NCI-H1930 (cell line): Measurements from ENCODE around the gene USP35.
"Not testable (repeated sequence)": the region's sequence is repeated elsewhere in the genome, so short reads cannot be mapped to it uniquely, and the experiment has no call there.

Source experiments
- DNase-seq, 2 experiments: peaks; one replicate each; lab custom pipeline; 2025; lab: John Stamatoyannopoulos, UW

USP35 gene

DNA sequence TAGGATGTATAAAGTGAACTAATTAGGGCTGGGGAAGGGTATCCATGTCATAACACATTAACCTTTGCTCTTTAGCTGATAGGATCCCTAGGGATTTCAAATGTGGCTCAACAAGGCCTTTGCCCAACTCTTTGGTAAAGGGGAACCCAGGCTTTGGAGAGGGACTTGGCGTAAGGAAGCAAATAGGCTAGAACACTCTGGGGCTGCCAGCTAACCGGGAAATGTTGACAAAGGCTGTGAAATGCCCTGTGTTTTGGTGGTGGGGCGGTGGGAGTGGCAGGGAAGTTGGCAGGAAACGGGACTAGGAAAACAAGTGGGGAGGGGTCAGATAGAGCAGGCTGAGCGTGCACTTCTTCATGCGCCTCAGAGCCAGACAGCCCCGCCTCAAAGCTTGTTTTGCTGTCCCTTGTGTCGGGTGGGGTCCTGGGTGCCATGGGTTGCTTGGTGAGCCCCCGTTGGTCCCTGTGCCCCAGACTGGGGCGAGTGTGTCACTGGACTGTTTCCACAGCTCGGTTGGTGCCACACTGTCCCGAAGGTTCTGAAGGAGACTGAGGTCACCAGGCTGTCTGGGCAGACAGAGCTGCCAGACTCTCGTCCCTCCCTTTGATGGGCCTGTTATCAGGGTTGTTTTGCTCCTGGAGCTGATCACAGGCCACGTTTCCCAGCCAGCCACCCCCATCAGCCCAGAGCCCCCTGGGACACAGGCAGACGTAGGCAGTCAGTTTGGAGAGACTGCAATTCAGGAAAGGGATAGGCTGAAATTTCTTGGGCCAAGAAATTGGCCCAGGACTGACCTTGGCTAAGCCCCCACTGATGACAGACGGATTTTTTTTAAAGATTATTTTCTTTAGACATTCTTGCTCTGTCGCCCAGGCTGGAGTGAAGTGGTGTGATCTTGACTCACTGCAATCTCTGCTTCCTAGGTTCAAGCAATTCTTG, 19.9 kb upstream of the USP35 start:
- no peak for DNase-seq

DNA sequence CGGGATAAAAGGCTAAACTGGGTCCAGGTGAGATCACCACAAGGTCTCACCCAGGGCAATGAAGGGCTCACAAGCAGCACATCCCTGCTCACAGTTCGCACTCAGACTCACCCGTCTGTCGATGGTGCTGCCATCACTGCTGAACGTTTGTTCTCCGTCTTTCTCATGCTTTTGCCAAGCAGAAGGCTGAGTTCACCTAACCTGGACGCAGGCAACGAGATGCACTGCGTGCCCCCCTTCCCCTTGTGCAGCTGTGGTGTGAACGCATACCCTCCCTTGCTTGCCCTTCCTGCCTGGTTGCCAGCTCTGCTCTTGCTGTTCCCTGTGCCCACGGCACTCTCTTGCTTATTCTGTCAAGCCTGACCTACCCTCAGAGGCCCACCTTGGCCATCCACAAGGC, 18.3 kb upstream of the USP35 start:
- no peak for DNase-seq

DNA sequence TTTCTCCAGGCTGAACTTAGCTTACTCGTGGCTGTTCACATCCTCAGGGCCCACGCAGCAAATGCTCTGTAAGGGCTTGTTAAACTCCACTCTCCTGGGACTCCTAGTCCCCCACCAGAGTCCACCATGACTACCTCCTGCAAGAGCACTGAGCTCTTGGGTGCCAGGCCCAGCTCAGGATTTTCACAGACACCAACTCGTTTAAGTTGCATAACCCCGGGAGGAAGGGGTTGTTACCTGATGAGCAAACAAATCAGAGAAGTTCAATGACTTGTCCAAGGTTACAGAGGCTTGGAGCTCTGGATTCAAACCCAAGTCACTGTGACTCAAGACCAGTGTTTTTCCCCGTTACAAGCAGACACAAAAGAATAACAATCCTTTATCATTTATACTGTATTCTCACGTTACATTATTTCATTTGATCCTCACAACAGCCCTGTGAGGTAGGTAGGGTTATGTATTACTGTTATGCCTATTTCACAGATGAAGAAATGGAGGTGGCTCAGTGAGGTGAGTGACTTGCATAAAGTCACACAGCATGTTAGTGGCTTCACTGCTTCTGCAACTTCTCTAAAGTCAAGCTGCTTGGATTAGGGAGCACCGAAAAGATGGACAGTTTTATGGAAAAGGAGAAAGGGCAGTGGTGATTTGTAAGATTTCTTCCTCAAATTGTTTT, 17.7 kb upstream of the USP35 start:
- DNase-seq, result no peak

DNA sequence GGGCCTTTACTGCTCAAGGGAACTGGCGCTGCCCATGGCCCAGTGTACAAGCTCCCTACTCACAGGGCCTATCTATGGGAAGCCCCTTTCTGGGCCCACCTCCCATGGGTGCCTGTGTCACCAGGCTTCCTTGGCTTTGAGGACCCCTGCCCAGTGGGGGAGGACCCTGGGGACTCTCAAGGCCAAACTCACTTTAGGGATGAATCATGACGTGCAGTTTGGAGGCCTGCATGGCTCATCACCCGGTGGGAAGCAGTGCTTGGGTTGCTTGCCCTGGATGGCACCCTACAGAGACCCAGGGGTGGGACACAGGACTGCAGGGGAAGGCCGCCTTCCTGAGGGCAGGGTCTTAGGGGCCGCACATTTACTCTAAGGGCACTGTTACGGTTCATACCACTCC, 16.8 kb upstream of the USP35 start:
- DNase-seq, result no peak

DNA sequence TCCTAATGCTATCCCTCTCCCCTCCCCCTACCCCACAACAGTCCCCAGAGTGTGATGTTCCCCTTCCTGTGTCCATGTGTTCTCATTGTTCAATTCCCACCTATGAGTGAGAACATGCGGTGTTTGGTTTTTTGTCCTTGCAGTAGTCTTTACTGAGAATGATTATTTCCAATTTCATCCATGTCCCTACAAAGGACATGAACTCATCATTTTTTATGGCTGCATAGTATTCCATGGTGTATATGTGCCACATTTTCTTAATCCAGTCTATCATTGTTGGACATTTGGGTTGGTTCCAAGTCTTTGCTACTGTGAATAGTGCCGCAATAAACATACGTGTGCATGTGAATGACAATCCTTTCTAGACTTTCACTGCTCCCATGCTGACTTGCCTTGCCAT, 12.9 kb upstream of the USP35 start:
- DNase-seq, result not testable (repeated sequence)

DNA sequence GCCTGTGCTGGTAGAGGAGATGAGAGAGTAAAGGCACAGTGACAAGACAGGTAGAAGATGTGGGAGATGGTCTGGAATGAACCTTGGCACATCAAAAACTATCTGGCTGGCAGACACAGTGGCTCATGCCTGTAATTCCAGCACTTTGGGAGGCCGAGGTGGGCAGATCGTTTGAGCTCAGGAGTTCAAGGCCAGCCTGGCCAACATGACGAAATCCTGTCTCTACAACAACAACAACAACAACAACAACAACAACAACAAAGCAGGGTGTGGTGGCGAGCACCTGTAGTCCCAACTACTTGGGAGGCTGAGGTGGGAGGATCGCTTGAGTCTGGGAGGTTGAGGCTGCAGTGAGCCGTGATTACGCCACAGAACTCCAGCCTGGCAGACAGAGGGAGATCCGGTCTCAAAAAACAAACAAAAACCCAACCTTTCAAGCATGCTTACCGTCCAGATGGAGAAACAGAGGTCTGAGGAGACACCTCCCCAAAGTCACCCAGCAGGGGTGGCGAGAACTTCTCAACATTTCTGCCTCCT, 12.0 kb upstream of the USP35 start:
- no peak for DNase-seq

DNA sequence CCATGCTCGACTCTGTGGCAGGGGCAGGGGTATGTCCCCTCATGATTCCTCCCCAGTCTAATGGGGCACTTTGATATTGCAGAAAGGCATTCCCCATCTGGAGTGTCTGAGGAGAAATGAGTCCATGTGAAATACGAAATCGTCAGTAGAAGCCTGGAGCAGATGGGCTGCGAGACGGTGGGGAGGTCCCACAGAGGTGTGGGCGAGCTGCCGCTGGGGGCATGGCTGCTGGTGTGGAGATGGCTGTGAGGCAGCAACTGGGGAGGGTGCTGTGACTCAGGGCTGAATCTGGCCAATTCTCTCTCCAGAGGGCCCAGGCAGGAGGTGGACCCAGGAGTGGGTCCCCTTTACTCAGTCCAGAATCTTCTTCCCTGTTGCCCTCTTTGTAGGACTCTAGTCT, 11.5 kb upstream of the USP35 start:
- DNase-seq, result no peak

DNA sequence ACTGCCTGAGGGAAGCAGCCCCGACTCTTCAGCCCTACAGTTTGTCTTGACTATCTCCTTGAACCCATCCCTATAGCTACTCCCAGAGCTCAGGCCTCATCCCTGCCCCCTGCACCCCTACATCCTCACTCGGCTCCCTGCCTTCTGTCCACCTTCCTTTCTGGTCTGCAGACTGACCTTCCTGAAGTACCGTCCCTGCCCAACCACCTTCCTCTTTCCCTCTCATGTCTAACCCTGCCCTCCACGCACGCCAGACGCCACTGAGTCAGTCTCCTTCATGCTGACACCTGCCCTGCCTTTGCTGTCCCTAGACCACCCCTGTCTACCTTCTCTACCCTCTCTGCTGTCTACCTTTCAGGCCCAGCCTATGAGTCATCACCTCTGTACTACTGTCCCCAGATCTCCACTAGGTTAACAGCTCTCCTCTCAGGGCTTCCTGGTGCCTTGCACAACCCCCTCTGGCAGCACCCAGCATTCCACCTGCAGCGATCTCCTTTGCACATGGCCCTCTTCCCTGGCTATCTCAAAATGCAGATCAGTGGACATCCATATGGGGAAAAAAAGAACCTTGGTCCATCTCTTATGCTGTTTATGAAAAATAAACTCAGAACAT, 9.2 kb upstream of the USP35 start:
- no peak for DNase-seq

DNA sequence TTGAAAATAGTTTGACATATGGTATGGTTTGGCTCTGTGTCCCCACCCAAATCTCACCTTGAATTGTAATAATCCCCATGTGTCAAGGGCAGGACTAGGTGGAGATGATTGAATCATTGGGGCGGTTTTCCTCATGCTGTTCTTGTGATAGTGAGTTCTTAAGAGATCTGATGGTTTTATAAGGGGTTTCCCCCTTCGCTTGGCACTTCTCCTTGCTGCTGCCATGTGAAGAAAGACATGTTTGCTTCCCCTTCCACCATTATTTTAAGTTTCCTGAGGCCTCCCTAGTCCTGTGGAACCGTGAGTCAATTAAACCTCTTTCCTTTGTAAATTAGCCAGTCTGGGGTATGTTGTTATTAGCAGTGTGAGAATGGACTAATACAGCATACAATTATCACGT, 8.0 kb upstream of the USP35 start:
- no peak for DNase-seq

DNA sequence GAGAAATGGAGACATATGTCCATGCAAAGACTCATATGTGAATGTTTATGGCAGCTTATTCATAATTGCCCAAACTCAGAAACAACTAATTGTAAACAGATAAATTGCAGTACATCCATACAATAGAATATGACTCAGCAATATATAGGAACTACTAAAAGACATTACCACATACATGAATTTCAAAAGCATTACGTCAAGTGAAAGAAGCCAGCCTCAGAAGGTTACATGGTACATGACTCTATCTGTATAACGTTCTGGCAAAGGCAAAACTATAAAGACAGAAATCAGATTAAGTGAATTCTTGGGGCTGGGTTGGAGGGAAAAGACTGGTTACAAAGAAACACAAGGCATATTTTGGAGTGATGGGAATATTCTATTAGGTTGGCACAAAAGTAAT, 7.5 kb upstream of the USP35 start:
- DNase-seq, result no peak

DNA sequence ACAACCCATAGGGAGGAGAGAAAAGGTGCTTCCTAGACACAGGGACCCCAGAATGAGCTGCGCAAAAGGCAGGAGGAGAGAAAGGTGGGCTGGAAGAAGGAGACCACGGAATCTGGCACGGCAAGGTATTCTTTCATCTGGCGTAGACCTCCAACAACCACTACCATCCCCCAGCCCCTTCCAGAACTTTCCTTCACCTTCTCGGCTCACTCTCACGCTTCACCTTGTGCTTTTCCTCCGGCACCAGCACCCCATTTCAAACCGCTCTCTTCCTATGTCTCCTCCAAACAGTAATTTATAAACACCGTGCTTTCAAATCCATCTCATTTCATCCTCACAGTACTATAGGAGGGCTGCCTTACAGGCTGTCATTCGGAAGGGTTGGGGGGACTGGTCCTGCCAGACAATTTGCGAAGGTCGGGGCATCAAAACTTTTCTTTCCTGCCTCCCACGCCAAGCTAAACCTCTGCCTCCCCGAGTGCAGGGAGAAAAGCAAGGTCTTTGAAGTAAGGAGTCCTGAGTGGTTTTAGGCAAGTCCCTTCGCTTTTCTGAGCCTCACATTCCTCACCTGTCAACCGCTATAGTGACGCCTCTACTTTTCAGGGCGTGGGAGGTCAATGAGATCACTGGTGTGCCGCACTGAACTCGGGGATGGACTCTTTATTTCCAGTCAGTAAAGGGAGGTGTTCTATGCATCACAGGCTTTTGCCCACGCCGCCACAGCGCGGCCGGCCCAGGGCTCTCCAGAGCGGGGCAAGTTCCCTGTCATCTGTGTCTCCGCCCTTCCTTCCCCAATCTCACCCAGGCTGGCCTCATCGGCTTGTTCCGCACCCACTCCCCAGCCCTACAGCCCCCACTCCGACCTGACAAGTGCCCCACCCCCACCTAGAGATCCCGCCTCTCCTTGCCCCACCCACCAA, 1.1 kb upstream of the USP35 start:
- DNase-seq, result no peak

DNA sequence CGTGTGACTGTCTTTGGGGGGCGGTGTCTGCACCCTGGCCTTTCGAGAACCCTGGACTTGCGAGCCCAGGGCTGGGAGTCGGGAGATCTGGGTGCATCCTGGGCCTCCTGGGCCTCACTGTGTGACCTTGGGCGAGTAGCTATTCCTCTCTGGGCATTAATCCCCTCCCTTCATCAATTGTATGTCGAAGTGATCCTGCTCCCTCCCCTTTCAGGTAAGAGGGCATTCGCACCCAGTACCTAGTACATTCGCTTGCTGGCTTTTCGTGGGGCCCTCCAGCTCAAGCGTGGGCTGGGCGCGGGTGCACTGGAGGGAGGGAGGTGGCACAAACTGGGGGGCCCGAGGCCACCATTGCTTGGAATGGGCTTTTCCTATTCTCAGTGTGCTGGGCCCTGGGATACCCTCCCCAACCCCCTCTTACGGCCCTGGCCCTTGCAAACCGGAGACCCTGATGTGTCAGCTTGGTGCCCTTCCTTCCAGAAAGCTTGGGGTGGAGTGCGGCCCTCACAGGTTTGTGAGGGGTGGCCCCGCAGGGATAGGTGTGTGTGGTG, 530 bp downstream of the USP35 start:
- DNase-seq, result no peak

DNA sequence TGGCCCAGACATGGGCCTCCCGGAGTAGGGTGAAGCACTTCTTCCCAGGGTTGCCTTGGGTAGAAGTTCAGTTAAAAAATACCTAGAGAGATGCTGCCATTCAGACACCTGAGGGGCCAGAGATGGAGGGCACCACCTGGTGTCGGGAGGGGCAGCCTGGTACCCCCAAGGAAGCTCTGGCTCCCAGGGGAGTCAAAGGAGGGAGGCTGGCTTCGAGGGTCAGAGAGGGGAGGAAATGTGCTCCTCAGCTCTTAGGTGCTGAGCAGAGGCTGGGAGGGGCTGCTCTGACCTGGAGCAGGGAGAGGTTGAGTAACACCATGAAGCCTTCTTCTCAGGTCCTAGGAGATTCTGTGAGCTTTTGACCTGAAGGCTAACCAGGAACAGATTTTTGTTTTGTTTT, 1.1 kb downstream of the USP35 start:
- no peak for DNase-seq

DNA sequence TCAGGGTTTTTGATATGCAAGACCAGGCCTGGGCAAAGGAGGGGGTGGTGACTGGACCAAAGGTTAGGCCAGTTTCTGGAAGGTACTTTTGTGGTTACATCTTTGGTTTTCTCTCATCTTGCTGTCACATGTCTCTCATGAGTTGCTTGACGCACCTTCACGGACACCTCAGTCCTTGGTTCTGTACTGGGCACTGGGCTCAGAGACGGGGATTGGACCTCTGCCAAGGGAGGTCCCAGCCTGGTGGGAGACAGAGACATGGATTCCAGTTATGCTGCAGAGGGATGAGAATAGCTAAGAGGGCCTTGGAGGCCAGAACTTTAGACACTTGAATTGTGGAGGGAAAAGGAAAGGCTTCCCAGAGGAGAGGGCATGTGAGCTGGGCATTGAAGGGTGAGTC, 1.7 kb downstream of the USP35 start:
- no peak for DNase-seq

DNA sequence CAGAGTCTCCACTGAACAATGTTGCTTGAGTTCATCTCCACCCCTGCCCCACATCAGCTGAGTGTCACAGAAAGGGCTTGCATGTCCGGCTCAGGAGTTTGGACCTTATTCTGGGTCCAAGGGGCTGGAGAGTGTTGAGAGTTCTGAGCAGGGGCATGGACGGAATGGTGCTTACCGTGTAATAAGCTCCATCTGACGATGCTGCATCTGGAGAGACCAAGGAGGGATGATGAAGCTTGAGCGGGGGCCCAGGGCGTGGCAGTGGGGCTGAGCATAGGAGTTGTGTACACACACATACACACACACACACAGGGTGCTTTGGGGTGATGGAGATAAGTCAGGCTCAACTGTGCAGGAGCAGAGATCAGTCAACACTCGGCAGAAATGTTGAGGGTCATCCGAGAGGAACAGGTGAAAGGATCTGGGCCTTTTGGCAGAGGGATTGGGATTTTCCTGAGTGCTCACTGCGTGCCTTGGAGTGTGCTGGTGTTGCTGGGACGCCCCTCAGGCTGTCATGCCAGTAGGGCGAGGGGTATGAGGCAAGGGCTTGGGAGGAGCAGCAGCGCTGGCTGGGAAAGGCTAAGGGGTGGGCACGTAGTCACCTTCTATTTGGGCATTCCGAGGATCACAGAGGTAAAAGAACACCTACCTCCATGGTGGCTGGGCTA, 2.3 kb downstream of the USP35 start:
- DNase-seq, result no peak

DNA sequence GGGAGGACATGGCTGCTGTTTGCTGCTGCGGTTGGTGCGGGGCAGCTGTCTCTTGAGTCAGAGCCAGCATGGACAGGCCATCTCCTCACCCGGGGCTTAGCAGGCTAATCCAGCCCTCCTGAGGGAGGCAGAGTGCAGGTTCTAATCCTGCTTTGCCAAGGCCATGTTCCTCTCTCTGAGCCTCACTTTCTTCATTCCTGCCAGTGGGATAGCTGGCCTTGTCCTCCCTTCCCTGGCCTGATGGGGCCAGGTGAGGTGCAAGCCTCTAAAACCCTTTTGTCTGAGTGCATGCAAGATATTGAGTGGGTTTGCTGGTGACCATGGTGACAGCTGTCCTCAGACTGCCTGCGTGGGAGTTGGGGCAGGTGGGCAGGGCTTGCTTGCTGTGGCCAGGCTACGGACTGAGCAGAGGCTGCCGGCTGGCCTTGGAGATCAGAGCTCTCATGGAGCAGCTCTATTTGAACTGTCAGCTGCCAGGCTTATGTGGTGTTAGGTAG, 3.6 kb downstream of the USP35 start:
- no peak for DNase-seq

DNA sequence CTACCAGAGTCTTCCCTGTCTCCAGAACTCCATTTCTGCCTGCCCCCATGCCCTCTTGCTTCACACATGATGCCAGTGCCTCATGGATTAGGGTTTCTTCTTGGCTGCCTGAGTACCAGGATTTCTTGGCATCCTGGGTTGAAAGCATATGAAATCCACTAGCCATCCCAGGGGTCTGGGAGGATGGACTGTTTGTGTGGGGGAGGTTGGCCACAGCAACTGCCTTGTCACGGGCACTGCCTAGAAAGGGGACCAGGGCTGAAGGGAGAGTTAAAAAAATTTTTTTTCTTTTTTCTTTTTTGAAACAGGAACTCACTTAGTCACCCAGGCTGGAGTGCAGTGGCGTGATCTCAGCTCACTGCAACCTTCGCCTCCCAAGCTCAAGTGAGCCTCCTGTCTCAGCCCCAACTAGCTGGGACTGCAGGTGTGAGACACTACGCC, 4.2 kb downstream of the USP35 start:
- DNase-seq, result no peak

DNA sequence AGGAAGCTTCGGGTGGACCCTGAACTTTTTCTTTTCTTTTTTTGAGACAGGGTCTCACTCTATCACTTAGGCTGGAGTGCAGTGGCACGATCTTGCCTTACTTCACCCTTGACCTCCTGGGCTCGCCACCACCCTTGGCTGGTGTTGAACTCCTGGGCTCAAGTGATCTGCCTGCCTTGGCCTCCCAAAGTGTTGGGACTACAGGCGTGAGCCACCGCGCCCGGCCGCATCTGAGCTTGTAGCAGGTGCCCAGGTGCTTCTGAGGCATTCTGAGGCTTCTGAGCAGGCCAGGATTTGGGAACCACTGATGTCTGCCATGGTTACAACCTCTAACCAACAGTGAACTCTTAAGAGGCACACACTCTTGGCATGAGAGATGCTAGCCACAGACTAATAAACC, 5.1 kb downstream of the USP35 start:
- no peak for DNase-seq

DNA sequence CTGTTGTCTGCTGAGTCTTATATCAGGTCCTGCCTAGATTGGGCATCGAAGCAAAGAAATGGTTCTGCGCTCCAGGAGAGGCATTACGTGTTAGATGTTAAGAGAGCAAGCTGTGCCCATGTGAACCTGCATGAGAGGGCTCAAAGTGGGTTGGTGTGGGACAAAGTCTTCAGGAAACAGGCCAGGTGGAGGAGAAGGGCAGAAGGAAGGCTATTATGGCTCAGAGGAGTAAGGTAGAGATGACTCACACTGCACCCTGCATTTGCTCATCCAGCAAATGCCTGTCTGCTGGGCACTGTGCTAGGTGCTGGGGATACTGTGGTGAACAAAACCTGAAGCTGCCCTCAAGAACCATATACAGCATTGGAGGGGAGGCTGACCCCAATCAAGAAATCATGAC, 5.8 kb downstream of the USP35 start:
- DNase-seq, result no peak

DNA sequence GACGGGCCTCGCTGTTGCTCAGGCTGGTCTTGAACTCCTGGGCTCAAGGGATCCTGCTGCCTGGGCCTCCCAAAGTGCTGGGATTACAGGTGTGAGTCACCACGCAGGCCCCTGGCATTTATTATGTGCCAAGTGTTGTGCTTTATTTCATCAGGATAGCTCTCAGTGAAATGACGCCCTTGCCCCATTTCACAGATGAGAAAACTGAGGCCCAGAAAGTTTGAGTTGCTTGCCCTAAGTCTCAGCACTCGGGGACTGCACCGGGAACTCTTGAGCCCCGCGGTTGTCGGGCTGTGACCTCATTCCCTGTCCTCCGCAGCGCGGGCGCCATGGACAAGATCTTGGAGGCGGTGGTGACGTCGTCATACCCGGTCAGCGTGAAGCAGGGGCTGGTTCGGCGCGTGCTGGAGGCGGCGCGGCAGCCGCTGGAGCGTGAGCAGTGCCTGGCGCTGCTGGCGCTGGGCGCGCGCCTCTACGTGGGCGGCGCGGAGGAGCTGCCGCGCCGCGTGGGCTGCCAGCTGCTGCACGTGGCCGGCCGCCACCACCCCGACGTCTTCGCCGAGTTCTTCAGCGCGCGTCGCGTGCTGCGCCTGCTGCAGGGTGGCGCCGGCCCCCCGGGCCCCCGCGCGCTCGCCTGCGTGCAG, 7.3 kb downstream of the USP35 start:
- no peak for DNase-seq
